HepG2 (cell line): ENCODE measurements around the gene PGAP3. TPM values are rescaled to one million over a fixed set of nuclear protein-coding genes. Genes with fewer than 3 reads are reported as not detected.

ENCODE experiments used
- ATF4 ChIP-seq, 2 experiments: fragments of 450-650 bp in 1 of 2; sonication (generic) in 1 of 2; formaldehyde crosslinking; IDR thresholded peaks; 2 replicates each; pipeline versions ENCODE4 v1.5.0 to v1.8.0; 2020 to 2022; ENCODE audit warnings: mild to moderate bottlenecking in 1 of 2, missing genetic modification reagents in 1 of 2
- ATF7-NPFF ChIP-seq: sonication (generic); formaldehyde crosslinking; IDR thresholded peaks from 2 replicates; pipeline ENCODE4 v1.8.1; 2023; ENCODE audit warnings: mild to moderate bottlenecking, low read depth, missing genetic modification reagents, moderate library complexity
- ETV6 ChIP-seq: sonication (generic); formaldehyde crosslinking; conservative IDR thresholded peaks from 2 replicates; pipeline ENCODE4 v1.4.0; 2020; ENCODE audit warnings: missing genetic modification reagents
- HOXD1 ChIP-seq: sonication (generic); formaldehyde crosslinking; IDR thresholded peaks from 2 replicates; pipeline ENCODE4 v1.5.0; 2020; ENCODE audit warnings: missing genetic modification reagents
- IKZF1 ChIP-seq: fragments of 450-650 bp; IDR thresholded peaks from 2 replicates; pipeline ENCODE4 v1.7.1; 2016
- KAT7 ChIP-seq: IDR thresholded peaks from 2 replicates; pipeline ENCODE4 v1.6.1; 2018; ENCODE audit warnings: borderline replicate concordance, missing compliant biosample characterization
- NFYB ChIP-seq: sonication (generic); formaldehyde crosslinking; IDR thresholded peaks from 2 replicates; pipeline ENCODE4 v1.4.0; 2020; ENCODE audit warnings: missing genetic modification reagents
- NR2C2 ChIP-seq: sonication (generic); formaldehyde crosslinking; IDR thresholded peaks from 2 replicates; pipeline ENCODE4 v1.4.0; 2020; ENCODE audit warnings: missing genetic modification reagents, mild to moderate bottlenecking, moderate library complexity, borderline replicate concordance
- REXO4 ChIP-seq: sonication (generic); formaldehyde crosslinking; IDR thresholded peaks from 2 replicates; pipeline ENCODE4 v1.8.0; 2022; ENCODE audit warnings: missing genetic modification reagents, mild to moderate bottlenecking, borderline replicate concordance
- SP2 ChIP-seq: sonication (generic); formaldehyde crosslinking; IDR thresholded peaks from 2 replicates; pipeline ENCODE4 v1.5.1; 2020; ENCODE audit warnings: mild to moderate bottlenecking, missing genetic modification reagents
- XRCC5 ChIP-seq: fragments of 200-400 bp; formaldehyde crosslinking; optimal IDR thresholded peaks from 2 replicates; pipeline ENCODE3; 2017; ENCODE audit warnings: mild to moderate bottlenecking, low read length
- ZMYM4 ChIP-seq: sonication (generic); formaldehyde crosslinking; IDR thresholded peaks from 2 replicates; pipeline ENCODE4 v1.8.1; 2023; ENCODE audit warnings: mild to moderate bottlenecking, missing genetic modification reagents
- ZNF101 ChIP-seq: sonication (generic); formaldehyde crosslinking; IDR thresholded peaks from 2 replicates; pipeline ENCODE4 v1.4.0; 2020; ENCODE audit warnings: mild to moderate bottlenecking, low read depth, missing genetic modification reagents, borderline replicate concordance
- ZNF3 ChIP-seq: IDR thresholded peaks from 2 replicates; pipeline ENCODE4 v1.7.0; 2017; ENCODE audit warnings: inconsistent platforms
- ZNF317 ChIP-seq: sonication (generic); formaldehyde crosslinking; IDR thresholded peaks from 2 replicates; pipeline ENCODE4 v1.5.0; 2020; ENCODE audit warnings: mild to moderate bottlenecking, missing genetic modification reagents
- ZNF431 ChIP-seq: sonication (generic); formaldehyde crosslinking; IDR thresholded peaks from 2 replicates; pipeline ENCODE4 v1.9.0; 2022; ENCODE audit warnings: missing genetic modification reagents, low read depth, mild to moderate bottlenecking, borderline replicate concordance
- polyA plus RNA-seq, 8 experiments: library from polyadenylated mRNA; depleted of rRNA in 3 of 8; stranded (reverse) in 7 of 8; unstranded in 1 of 8; fragments of >200 nt; fragmentation: Illumina TruSeq in 4 of 8; extraction: Trizol in 4 of 8; gene quantifications; 2 replicates each; pipeline versions ENCODE4 v1.2.1 to v1.2.3, GENCODE V29; 2011 to 2016; ENCODE audit warnings: low read depth in 4 of 8, missing spikeins in 1 of 8, mixed read lengths in 1 of 8; ENCODE audit not compliant: insufficient read depth in 1 of 8
- total RNA-seq, 5 experiments: library from RNA; depleted of rRNA; stranded (reverse); fragments of >200 nt; fragmentation: Illumina TruSeq; extraction: Trizol; gene quantifications; 2 replicates each; pipeline ENCODE4 v1.2.3, GENCODE V29; 2016; ENCODE audit warnings: low read depth in 1 of 5
- TF ChIP-seq, protein P1 (sequence below): sonication (generic); formaldehyde crosslinking; IDR thresholded peaks from 2 replicates; pipeline ENCODE4 v1.4.0; 2020; ENCODE audit warnings: missing genetic modification reagents
- TF ChIP-seq, protein P2 (sequence below): sonication (generic); formaldehyde crosslinking; IDR thresholded peaks from 2 replicates; pipeline ENCODE4 v1.9.0; 2021; ENCODE audit warnings: missing genetic modification reagents, borderline replicate concordance
- TF ChIP-seq, protein P3 (sequence below): IDR thresholded peaks from 2 replicates; pipeline ENCODE4 v1.6.1; 2012; ENCODE audit warnings: inconsistent platforms
- TF ChIP-seq, protein P4 (sequence below), 2 experiments: IDR thresholded peaks; 2 replicates each; pipeline ENCODE4 v1.6.1; 2011 to 2012; ENCODE audit warnings: low read length in 2 of 2, borderline replicate concordance in 1 of 2, low read depth in 1 of 2, mild to moderate bottlenecking in 1 of 2, moderate library complexity in 1 of 2

Gene PGAP3
- total and polyA plus RNA-seq, 2 of the 13 experiments (the other 11 are each of a cell fraction or from before 2014, with no cell fraction given), result 11.9 to 14.6 TPM

DNA sequence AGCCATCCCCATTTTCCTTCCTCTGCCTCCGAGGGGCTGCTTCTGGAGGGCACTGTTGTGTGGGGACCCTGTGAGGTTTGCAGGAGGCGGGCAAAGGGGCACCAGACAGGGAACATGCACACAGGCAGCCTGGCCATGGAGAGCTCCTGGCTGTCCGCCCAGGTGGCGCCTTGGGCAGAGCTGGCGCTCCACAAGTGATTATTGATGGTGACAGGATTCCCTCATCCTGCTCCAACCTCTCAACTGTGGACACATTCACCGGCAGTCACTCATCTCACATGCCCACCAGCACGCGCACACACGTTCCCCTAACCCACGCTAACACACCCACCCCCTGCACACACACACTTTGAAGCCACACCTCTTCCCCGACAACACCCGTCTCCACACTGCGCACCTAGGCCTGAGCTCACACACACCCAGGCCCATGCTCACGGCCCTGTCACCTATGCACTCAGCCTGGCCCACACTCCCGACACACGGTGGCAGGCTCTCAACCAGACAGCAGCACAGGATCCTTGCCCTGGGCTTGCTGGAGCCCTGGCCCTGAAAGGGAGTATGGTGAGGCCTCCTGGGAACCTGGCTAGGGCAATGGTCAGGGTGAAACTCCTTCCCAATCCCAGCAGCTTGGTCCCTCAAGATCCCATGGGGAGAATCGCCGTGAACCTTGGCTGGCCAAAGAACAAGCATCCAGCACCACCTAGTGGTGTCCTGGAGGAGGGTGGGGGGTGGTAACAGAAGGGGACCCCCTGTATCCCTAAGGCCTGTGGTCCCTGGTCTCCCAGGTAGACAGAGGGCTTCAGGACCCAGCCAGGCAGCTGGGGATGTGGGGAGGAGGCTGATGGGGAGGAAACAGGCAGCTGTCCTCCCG is 16.0 kb downstream of the PGAP3 start (continued):
- TF ChIP-seq, protein P1, sequence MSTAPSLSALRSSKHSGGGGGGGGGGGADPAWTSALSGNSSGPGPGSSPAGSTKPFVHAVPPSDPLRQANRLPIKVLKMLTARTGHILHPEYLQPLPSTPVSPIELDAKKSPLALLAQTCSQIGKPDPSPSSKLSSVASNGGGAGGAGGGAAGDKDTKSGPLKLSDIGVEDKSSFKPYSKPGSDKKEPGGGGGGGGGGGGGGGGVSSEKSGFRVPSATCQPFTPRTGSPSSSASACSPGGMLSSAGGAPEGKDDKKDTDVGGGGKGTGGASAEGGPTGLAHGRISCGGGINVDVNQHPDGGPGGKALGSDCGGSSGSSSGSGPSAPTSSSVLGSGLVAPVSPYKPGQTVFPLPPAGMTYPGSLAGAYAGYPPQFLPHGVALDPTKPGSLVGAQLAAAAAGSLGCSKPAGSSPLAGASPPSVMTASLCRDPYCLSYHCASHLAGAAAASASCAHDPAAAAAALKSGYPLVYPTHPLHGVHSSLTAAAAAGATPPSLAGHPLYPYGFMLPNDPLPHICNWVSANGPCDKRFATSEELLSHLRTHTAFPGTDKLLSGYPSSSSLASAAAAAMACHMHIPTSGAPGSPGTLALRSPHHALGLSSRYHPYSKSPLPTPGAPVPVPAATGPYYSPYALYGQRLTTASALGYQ (CRISPR knock-in tag), result no peak
- no peak for TF ChIP-seq ZNF3
- TF ChIP-seq HOXD1, result no peak
- TF ChIP-seq ATF4 (CRISPR knock-in tag; IDR thresholded peaks at IDR 0.05), result no peak
- TF ChIP-seq ZNF317, result peak; percentile 82; the same call in 1 of the 2 replicates
- TF ChIP-seq, protein P2, sequence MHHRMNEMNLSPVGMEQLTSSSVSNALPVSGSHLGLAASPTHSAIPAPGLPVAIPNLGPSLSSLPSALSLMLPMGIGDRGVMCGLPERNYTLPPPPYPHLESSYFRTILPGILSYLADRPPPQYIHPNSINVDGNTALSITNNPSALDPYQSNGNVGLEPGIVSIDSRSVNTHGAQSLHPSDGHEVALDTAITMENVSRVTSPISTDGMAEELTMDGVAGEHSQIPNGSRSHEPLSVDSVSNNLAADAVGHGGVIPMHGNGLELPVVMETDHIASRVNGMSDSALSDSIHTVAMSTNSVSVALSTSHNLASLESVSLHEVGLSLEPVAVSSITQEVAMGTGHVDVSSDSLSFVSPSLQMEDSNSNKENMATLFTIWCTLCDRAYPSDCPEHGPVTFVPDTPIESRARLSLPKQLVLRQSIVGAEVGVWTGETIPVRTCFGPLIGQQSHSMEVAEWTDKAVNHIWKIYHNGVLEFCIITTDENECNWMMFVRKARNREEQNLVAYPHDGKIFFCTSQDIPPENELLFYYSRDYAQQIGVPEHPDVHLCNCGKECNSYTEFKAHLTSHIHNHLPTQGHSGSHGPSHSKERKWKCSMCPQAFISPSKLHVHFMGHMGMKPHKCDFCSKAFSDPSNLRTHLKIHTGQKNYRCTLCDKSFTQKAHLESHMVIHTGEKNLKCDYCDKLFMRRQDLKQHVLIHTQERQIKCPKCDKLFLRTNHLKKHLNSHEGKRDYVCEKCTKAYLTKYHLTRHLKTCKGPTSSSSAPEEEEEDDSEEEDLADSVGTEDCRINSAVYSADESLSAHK (CRISPR knock-in tag), result no peak
- 0 out of 2 replicates have a peak, but pooled peaks have one; percentile 50 for TF ChIP-seq NR2C2 (CRISPR knock-in tag)
- TF ChIP-seq ZNF431 (CRISPR knock-in tag), result no peak
- no peak for TF ChIP-seq KAT7 (CRISPR knock-in tag)
- no peak for TF ChIP-seq SP2 (CRISPR knock-in tag)
- TF ChIP-seq, protein P3, sequence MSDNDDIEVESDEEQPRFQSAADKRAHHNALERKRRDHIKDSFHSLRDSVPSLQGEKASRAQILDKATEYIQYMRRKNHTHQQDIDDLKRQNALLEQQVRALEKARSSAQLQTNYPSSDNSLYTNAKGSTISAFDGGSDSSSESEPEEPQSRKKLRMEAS, result peak; percentile 72
- no peak for TF ChIP-seq NFYB (CRISPR knock-in tag)
- 0 out of 2 replicates have a peak, but pooled peaks have one; percentile 15 for TF ChIP-seq ZMYM4
- 0 out of 2 replicates have a peak, but pooled peaks have one; percentile 44 for TF ChIP-seq ETV6
- TF ChIP-seq IKZF1, result no peak
- no peak for TF ChIP-seq REXO4 (CRISPR knock-in tag)
- peak; percentile 90 for TF ChIP-seq XRCC5
- TF ChIP-seq, protein P4, sequence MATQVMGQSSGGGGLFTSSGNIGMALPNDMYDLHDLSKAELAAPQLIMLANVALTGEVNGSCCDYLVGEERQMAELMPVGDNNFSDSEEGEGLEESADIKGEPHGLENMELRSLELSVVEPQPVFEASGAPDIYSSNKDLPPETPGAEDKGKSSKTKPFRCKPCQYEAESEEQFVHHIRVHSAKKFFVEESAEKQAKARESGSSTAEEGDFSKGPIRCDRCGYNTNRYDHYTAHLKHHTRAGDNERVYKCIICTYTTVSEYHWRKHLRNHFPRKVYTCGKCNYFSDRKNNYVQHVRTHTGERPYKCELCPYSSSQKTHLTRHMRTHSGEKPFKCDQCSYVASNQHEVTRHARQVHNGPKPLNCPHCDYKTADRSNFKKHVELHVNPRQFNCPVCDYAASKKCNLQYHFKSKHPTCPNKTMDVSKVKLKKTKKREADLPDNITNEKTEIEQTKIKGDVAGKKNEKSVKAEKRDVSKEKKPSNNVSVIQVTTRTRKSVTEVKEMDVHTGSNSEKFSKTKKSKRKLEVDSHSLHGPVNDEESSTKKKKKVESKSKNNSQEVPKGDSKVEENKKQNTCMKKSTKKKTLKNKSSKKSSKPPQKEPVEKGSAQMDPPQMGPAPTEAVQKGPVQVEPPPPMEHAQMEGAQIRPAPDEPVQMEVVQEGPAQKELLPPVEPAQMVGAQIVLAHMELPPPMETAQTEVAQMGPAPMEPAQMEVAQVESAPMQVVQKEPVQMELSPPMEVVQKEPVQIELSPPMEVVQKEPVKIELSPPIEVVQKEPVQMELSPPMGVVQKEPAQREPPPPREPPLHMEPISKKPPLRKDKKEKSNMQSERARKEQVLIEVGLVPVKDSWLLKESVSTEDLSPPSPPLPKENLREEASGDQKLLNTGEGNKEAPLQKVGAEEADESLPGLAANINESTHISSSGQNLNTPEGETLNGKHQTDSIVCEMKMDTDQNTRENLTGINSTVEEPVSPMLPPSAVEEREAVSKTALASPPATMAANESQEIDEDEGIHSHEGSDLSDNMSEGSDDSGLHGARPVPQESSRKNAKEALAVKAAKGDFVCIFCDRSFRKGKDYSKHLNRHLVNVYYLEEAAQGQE (IDR thresholded peaks at IDR 0.05; ENCODE audit: borderline replicate concordance in 1 of 2, low read depth in 1 of 2, low read length in 2 of 2), result no peak
- no peak for TF ChIP-seq ATF7-NPFF (CRISPR knock-in tag)
- TF ChIP-seq ZNF101, result no peak
